Nephron (organoid): ENCODE measurements around the gene STXBP2.

ENCODE experiments used
- H3K27ac Mint-ChIP-seq, 3 experiments: 2 replicates each; pipeline ENCODE4 v1.8.0; 2020; ENCODE audit warnings: mixed read lengths in 3 of 3, mild to moderate bottlenecking in 2 of 3, moderate library complexity in 1 of 3
- H3K27me3 Mint-ChIP-seq: 2 replicates; pipeline ENCODE4 v1.8.0; 2021; ENCODE audit warnings: low read depth, mild to moderate bottlenecking, moderate library complexity, mixed read lengths
- H3K36me3 Mint-ChIP-seq: 2 replicates; pipeline ENCODE4 v1.8.0; 2020; ENCODE audit warnings: low read depth, mixed read lengths
- H3K4me1 Mint-ChIP-seq: 2 replicates; pipeline ENCODE4 v1.8.0; 2020; ENCODE audit warnings: mixed read lengths
- H3K4me3 Mint-ChIP-seq, 3 experiments: 2 replicates each; pipeline ENCODE4 v1.8.0; 2020; ENCODE audit warnings: mild to moderate bottlenecking in 3 of 3, mixed read lengths in 3 of 3, moderate library complexity in 2 of 3
- H3K9me3 Mint-ChIP-seq: 2 replicates; pipeline ENCODE4 v1.8.0; 2020; ENCODE audit warnings: mixed read lengths
- CTCF ChIP-seq, 3 experiments: fragments of 200-600 bp; sonication (generic); IDR thresholded peaks; one replicate each; pipeline ENCODE4 v1.5.0; 2021; ENCODE audit warnings: antibody characterized with exemption in 3 of 3; ENCODE audit not compliant: unreplicated experiment in 3 of 3

STXBP2 gene

DNA sequence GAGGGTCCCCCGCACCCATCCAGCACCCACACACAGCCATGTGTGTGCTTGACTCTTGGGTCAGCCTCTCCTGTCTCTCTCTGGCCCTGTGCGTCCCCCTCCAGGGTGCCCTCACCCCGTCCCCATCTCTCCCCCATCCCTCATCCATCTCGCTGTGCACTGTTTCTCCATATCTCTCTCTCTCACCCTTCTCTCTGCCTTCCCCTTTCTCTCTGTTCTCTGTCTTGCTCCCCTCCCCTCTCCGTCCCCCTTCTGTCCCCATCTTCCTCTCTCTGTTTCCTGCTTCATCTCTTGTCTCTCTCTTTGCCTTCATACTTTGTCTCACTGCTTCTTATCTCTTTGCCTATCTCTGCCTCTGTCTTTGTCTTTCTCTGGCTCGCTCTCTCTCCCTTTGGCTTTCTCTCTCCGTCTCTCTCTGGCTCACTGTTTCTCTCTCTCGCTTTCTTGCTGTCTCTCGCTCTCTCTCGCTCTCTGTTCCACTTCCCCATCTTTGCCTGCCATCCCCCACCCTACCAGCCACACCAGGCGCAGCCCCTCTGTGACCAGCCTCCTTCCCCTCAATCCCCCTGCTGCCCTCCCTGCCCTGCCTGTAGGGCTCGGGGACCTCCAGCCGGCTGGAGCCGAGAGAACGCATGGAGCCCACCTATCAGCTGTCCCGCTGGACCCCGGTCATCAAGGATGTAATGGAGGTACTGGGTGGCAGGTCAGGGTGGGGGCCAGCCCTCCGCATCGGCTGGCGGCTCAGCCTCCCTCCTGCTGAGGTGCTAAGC is 8.9 kb downstream of the STXBP2 start:
- no peaks in the 10 kb centered on the region for H3K9me3 Mint-ChIP-seq
- H3K4me3 Mint-ChIP-seq = no peak overlapping the region
- H3K4me1 Mint-ChIP-seq = no peaks in the 10 kb centered on the region
- peaks cover 4% of the 10 kb centered on the region for H3K27me3 Mint-ChIP-seq
- no peak overlapping the region for H3K27ac Mint-ChIP-seq
- TF ChIP-seq CTCF (IDR thresholded peaks at IDR 0.05; ENCODE audit: unreplicated experiment in 3 of 3) = no peak
- no peaks in the 10 kb centered on the region for H3K36me3 Mint-ChIP-seq

DNA sequence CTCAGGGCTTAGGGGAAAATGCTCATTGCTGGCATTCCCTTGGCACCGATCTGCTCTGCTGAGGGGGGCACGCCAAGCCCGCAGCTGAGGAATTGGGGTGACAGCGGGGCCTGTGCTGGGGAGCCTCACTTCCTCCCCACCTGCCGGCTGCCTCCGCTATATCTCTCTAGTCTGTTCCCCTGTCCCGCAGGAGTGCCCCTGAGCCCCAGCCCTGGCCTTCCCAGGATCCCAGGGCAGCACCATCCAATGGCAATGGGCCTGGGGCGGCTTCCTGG is 9.5 kb downstream of the STXBP2 start:
- no peak for TF ChIP-seq CTCF (IDR thresholded peaks at IDR 0.05; ENCODE audit: unreplicated experiment in 3 of 3)
- no peaks in the 10 kb centered on the region for H3K36me3 Mint-ChIP-seq
- peaks cover 4% of the 10 kb centered on the region for H3K27me3 Mint-ChIP-seq
- no peak overlapping the region for H3K4me3 Mint-ChIP-seq
- H3K27ac Mint-ChIP-seq = no peak overlapping the region
- H3K4me1 Mint-ChIP-seq = no peaks in the 10 kb centered on the region
- no peaks in the 10 kb centered on the region for H3K9me3 Mint-ChIP-seq

- Mint-ChIP-seq H3K4me1 (peaks cover 3% of the 10 kb centered on the region), H3K27me3 (peaks cover 8% of the 10 kb centered on the region), H3K4me3 (no peak overlapping the region), H3K36me3 (no peaks in the 10 kb centered on the region), H3K27ac (no peak overlapping the region), H3K9me3 (no peaks in the 10 kb centered on the region)
- TF ChIP-seq CTCF (IDR thresholded peaks at IDR 0.05; ENCODE audit: unreplicated experiment in 3 of 3) = no peak
These were observed 10.2 kb downstream of the STXBP2 start for GRCh38 chr19:7647156-7647555.

- Mint-ChIP-seq H3K36me3 (no peaks in the 10 kb centered on the region), H3K27ac (no peak overlapping the region), H3K4me3 (no peak overlapping the region), H3K4me1 (peaks cover 10% of the 10 kb centered on the region), H3K9me3 (no peaks in the 10 kb centered on the region), H3K27me3 (peaks cover 17% of the 10 kb centered on the region)
- TF ChIP-seq CTCF (IDR thresholded peaks at IDR 0.05; ENCODE audit: unreplicated experiment in 3 of 3) = no peak
These were observed 11.5 kb downstream of the STXBP2 start for GRCh38 chr19:7648265-7649014.

DNA sequence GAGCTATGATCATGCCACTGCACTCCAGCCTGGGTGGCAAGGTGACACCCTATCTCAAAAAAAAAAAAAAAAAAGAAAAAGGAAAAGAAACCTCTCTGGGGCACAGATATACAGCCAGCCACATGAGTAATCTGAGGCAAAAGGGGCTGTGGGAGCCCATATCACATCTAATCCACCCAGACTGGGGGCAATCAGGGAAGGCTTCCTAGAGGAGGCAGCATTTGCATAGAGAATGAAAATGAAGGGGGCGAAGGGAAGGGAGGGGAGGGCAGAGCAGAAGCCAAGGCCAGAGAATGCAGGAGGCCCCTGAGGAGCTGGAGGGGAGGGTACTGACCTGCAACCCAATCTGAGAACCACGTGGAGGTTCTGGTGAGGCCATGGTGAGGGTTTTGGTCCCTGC is 13.2 kb downstream of the STXBP2 start:
- Mint-ChIP-seq H3K9me3 (no peaks in the 10 kb centered on the region), H3K27ac (no peak overlapping the region), H3K27me3 (peaks cover 17% of the 10 kb centered on the region), H3K36me3 (no peaks in the 10 kb centered on the region), H3K4me1 (peaks cover 10% of the 10 kb centered on the region), H3K4me3 (no peak overlapping the region)
- TF ChIP-seq CTCF (IDR thresholded peaks at IDR 0.05; ENCODE audit: unreplicated experiment in 3 of 3) = no peak
